Measurements from ENCODE around the gene TNFAIP2.
"Not testable (repeated sequence)": the region's sequence is repeated elsewhere in the genome, so short reads cannot be mapped to it uniquely, and the experiment has no call there.

TNFAIP2 gene

DNA sequence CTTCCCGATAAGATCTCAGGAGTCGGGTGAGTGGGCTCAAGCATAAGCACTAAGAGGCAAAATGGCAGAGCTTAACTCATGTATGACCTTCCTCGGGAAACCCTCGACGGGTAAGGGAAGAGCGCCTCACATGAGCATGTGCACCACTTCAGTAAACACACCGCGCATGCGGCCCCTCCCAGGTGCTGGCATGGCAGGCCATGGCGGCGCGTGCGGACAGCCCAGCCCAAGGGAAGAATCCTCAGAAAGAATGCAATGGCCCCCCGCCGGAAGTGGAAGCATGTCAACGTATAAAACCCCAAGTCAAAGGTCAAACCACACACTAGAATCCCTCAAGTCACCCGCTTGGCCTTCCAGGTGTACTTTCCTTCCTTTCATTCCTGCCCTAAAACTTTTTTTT lies 6.6 kb upstream of the TNFAIP2 start:
- Histone ChIP-seq H3K4me3 (no peak overlapping the region), H3K27ac (no peak overlapping the region), H3K36me3 (no peaks in the 10 kb centered on the region), H3K9me3 (no peaks in the 10 kb centered on the region), H3K4me1 (peaks cover 0 to 23% (median 9%) of the 10 kb centered on the region in 4 donors), H3K27me3 (peaks cover 0 to 30% of the 10 kb centered on the region in 2 donors)
- no peak for TF ChIP-seq CTCF (IDR thresholded peaks at IDR 0.05)
- DNase-seq = no peak
- intact Hi-C loops (cut with DNase I; ENCODE audit: low total_unique reads) = no loop called here

GRCh38 chr14:103117499-103117898 lies 5.8 kb upstream of the TNFAIP2 start:
- H3K4me1 ChIP-seq = peaks cover 0 to 32% (median 17%) of the 10 kb centered on the region in 4 donors
- H3K27ac ChIP-seq; H3K9me3 ChIP-seq; DNase-seq; intact Hi-C loops (cut with DNase I; ENCODE audit: low total_unique reads); H3K4me3 ChIP-seq; H3K36me3 ChIP-seq: not testable (repeated sequence)
- peaks cover 0 to 30% of the 10 kb centered on the region in 2 donors for H3K27me3 ChIP-seq

- intact Hi-C loops (cut with DNase I; ENCODE audit: low total_unique reads) = no loop called here
- peak overlapping the region in 1 of 2 donors; percentile 30 for H3K27ac ChIP-seq
- H3K27me3 ChIP-seq = peaks cover 0 to 30% of the 10 kb centered on the region in 2 donors
- H3K4me1 ChIP-seq = peaks cover 0 to 38% (median 23%) of the 10 kb centered on the region in 4 donors
- no peak for TF ChIP-seq CTCF (IDR thresholded peaks at IDR 0.05)
- DNase-seq = peak; percentile 84 to 87
- no peaks in the 10 kb centered on the region for H3K9me3 ChIP-seq
- no peak overlapping the region for H3K4me3 ChIP-seq
- H3K36me3 ChIP-seq = no peaks in the 10 kb centered on the region
These were observed 5.1 kb upstream of the TNFAIP2 start for GRCh38 chr14:103118018-103118662.

DNA sequence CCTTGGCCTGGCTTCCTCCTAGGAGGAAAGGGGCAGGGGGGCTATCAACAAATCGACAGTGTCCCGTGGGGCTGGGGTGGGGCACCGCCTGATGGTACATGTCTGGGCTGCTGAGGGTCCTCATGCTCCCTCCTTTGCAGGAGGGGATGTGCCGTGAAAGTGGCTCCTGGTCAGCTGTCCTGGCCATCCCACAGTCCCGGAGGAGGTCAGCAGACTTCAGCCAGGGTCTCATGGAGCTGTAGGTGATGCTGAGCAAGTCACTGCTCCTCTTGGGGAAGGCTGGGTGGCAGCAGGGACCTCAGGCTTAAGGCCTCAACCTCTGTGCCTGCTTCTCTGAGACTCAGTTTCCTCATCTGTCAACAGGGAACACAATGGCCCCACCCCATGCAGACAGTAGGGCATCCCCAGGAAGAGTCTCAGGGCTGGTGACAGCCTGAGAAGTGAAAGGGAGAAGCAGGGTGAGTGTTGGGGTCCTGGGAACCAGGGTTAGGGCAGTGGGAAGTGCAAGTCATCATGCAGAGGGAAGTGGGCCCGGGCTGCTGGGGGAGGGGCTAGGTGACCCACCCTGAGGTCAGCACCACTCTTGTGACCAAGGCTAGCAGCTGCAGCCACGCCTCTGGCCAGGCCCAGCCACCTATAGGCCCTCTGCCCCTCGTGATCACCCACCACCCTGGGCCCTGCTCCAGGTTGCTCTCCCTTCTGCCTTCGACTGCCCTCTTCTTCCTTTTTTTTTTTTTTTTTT lies 4.4 kb upstream of the TNFAIP2 start:
- Histone ChIP-seq H3K27me3 (peaks cover 0 to 30% of the 10 kb centered on the region in 2 donors), H3K27ac (peak overlapping the region in 1 of 2 donors; percentile 30), H3K36me3 (no peaks in the 10 kb centered on the region), H3K4me3 (no peak overlapping the region), H3K9me3 (no peaks in the 10 kb centered on the region), H3K4me1 (peaks cover 0 to 45% (median 30%) of the 10 kb centered on the region in 4 donors)
- peak; percentile 81 to 89 for DNase-seq
- intact Hi-C loops (cut with DNase I; ENCODE audit: low total_unique reads) = no loop called here
- no peak for TF ChIP-seq CTCF (IDR thresholded peaks at IDR 0.05)

GRCh38 chr14:103119527-103119926 lies 3.7 kb upstream of the TNFAIP2 start:
- H3K36me3 ChIP-seq; H3K9me3 ChIP-seq; H3K27ac ChIP-seq; DNase-seq; intact Hi-C loops (cut with DNase I; ENCODE audit: low total_unique reads); H3K4me3 ChIP-seq: not testable (repeated sequence)
- peaks cover 0 to 50% (median 37%) of the 10 kb centered on the region in 4 donors for H3K4me1 ChIP-seq
- peaks cover 0 to 34% of the 10 kb centered on the region in 2 donors for H3K27me3 ChIP-seq

- DNase-seq = peak; percentile 79 to 83
- intact Hi-C loops (cut with DNase I; ENCODE audit: low total_unique reads) = no loop called here
- Histone ChIP-seq H3K27me3 (peaks cover 0 to 51% of the 10 kb centered on the region in 2 donors), H3K4me1 (peaks cover 0 to 55% (median 38%) of the 10 kb centered on the region in 4 donors), H3K9me3 (no peaks in the 10 kb centered on the region), H3K36me3 (no peaks in the 10 kb centered on the region), H3K27ac (peak overlapping the region; percentile 58 to 63), H3K4me3 (peak overlapping the region; percentile 51 to 63)
- no peak for TF ChIP-seq CTCF (IDR thresholded peaks at IDR 0.05)
These were observed 2.0 kb upstream of the TNFAIP2 start for GRCh38 chr14:103121121-103121845.

Measured in tibial artery (tissue), 4 donors.